Measurements from ENCODE around the gene CEACAM19. TPM values are rescaled to one million over a fixed set of nuclear protein-coding genes. Genes with fewer than 3 reads are reported as not detected.

CEACAM19 gene
- total and polyA plus RNA-seq, 2 of the 4 experiments (the other 2 are of a cell fraction), result 0.72 to 9.3 TPM

- in situ Hi-C loops (cut with MboI; ENCODE audit: low sequenced_read_pairs), result loop anchor here (10.0 kb wide), 1 partner anchor 273 kb away; the partner anchor contains the start of gene CLPTM1
Observed at GRCh38 chr19:44681992-44682790, 10.9 kb downstream of the CEACAM19 start.

More at GRCh38 chr19:44681992-44682790, 10.9 kb downstream of the CEACAM19 start:
- H4K20me1 ChIP-seq (ENCODE audit: insufficient read depth, low read length), result no peaks in the 10 kb centered on the region
- H2BK15ac ChIP-seq (ENCODE audit: low read depth, low read length), result no peak overlapping the region
- H3K9ac ChIP-seq (ENCODE audit: low read depth, low read length), result no peak overlapping the region
- no peak overlapping the region for H2BK20ac ChIP-seq (ENCODE audit: low read depth, low read length)
- no peak overlapping the region for H2BK120ac ChIP-seq (ENCODE audit: low read depth, low read length)
- no CpG with 5 or more reads among the region's 15 CpGs for WGBS, 2 experiments (ENCODE audit: extremely low coverage in 2 of 2, insufficient read length in 1 of 2)
- H4K5ac ChIP-seq (ENCODE audit: low read depth, low read length), result no peak overlapping the region
- no peak for DNase-seq
- H3K4me3 ChIP-seq (ENCODE audit: insufficient read depth, low read depth, low read length), result no peak overlapping the region
- no peak overlapping the region for H3K4me2 ChIP-seq (ENCODE audit: low read depth, low read length)
- H3K36me3 ChIP-seq (ENCODE audit: control insufficient read depth, insufficient read depth, low read length), result peaks cover 16% of the 10 kb centered on the region; the same call in 1 of the 2 replicates
- H3K79me1 ChIP-seq (ENCODE audit: low read depth in 1 of 2, low read length in 2 of 2), result 0 out of 4 replicates have a peak, but pooled peaks cover 0 to 3% of the 10 kb centered on the region in 2 experiments
- no peak overlapping the region for H4K8ac ChIP-seq (ENCODE audit: low read depth in 2 of 2, low read length in 2 of 2)
- peaks cover under 1% of the 10 kb centered on the region; the same call in 1 of the 2 replicates for H3K9me1 ChIP-seq (ENCODE audit: insufficient read depth, low read length)
- H3K9me3 ChIP-seq (ENCODE audit: control insufficient read depth, insufficient read depth, low read length), result no peaks in the 10 kb centered on the region
- no peak for TF ChIP-seq CHD1 (IDR thresholded peaks at IDR 0.05; ENCODE audit: low read depth, low read length)
- peak; percentile 53; the same call in 1 of the 2 replicates for TF ChIP-seq CEBPB (IDR thresholded peaks at IDR 0.05; ENCODE audit: low read depth, low read length)
- no peak overlapping the region for H2AFZ ChIP-seq (replicated peaks; ENCODE audit: low read length, poor library complexity)
- H2AK5ac ChIP-seq (ENCODE audit: low read depth, low read length), result 0 out of 2 replicates have a peak overlapping the region, but pooled peaks have one; percentile 40
- no peak overlapping the region for H2BK5ac ChIP-seq (ENCODE audit: low read depth, low read length, poor library complexity, severe bottlenecking)
- intact Hi-C loops (cut with micrococcal nuclease) (no loop called here), dilution Hi-C loops (cut with HindIII; ENCODE audit: low sequenced_read_pairs, unreplicated experiment) (no loop called here)
- no peak overlapping the region for H3K23ac ChIP-seq (ENCODE audit: low read depth, low read length)
- ATAC-seq (ENCODE audit: low read depth), result no peak
- H3K27me3 ChIP-seq (ENCODE audit: control insufficient read depth, insufficient read depth, low read length), result no peaks in the 10 kb centered on the region
- H3K4me1 ChIP-seq (ENCODE audit: control insufficient read depth, insufficient read depth, low read length), result peaks cover 3% of the 10 kb centered on the region
- no peak overlapping the region for H2AK9ac ChIP-seq (replicated peaks; ENCODE audit: low read depth, low read length, poor library complexity)
- no peak overlapping the region for H3K4ac ChIP-seq (ENCODE audit: low read depth, low read length)
- H3K14ac ChIP-seq (replicated peaks; ENCODE audit: low read depth, low read length), result no peak overlapping the region
- ChIA-PET POLR2A (ENCODE audit: unreplicated experiment) (no interaction called here), CTCF (no interaction called here)
- no peak overlapping the region for H3K27ac ChIP-seq (ENCODE audit: insufficient read depth, low read length)
- H3K18ac ChIP-seq (ENCODE audit: low read depth, low read length), result no peak overlapping the region
- no TSS peak for BruUV-seq (replicated peaks)
- H4K91ac ChIP-seq (ENCODE audit: insufficient read depth, low read depth, low read length), result no peak overlapping the region
- H3K56ac ChIP-seq (ENCODE audit: extremely low read depth, insufficient read depth, low read length), result no peak overlapping the region

Data from IMR-90 (cell line).